ENCODE data around the gene ABCA13.

Gene ABCA13

DNA sequence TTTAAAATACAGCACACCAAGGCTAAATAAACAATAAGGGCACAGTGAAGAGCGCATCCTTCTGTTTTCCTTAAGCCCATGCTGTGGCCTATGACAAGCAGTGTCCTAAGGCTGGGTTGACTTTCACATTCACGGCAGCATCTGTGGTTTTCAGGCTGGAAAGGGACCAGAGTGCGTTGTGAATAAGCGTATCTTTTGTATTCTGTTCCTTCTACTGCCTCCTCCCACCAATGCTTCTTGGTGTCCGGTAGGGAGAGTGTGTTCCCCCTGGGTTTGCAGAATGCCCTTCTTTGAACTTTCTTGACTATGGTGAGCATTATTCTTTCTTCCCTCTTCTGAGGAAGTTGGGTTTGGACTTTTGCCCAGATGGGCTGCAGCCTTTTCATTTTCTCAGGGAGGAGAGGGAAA, 73.6 kb downstream of the ABCA13 start:
- peak; percentile 43 for DNase-seq

DNA sequence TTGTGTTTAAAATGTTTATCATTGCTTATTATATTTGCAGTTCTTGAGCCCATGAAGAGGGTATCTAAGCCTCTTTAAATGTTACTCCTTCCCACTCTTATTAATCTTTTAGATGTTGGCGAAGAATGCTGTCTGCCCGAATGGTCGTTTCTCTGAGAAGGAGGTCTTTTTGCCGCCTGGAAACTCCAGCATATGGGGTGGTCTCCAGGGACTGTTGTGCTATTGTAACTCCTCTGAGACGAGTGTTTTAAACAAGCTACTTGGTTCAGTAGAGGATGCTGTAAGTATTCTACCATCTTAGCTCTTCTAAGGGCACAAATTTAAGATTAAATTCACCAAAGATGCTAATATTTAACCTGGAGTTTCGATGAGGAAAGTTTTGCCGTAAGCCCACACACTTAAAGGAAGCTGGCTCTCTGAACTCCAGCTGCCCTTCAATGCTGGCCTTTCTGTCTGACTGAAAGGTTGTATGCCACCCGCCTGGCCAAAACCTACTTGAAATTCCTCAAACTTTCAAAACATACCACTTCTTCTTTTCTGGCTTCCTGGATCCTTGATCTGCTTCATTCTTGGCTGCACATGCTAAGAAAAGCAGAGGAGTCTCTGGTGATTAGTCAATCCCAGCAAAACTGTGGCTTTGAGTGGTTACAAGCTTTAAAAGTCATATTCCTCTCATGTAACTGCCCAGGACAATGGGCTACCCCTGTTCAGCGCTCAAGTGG, 74.7 kb downstream of the ABCA13 start:
- DNase-seq: no peak

DNA sequence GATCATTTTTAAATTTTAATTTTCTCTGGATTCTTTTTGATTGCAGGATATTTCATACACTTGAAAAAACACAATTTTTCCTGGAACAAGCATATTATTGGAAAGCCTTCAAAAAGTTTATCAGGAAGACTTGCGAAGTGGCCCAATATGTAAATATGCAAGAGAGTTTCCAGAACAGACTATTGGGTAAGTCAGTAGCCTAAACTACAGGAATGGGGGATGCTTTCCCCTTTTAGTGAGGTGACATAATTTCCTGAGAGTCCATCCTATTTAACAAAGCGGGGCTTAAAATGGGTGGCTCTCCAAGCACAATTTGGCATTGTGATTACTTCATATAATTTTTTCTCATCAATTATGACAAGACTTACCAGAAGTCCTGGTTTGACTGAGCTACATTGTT, 77.9 kb downstream of the ABCA13 start:
- no peak for DNase-seq

DNA sequence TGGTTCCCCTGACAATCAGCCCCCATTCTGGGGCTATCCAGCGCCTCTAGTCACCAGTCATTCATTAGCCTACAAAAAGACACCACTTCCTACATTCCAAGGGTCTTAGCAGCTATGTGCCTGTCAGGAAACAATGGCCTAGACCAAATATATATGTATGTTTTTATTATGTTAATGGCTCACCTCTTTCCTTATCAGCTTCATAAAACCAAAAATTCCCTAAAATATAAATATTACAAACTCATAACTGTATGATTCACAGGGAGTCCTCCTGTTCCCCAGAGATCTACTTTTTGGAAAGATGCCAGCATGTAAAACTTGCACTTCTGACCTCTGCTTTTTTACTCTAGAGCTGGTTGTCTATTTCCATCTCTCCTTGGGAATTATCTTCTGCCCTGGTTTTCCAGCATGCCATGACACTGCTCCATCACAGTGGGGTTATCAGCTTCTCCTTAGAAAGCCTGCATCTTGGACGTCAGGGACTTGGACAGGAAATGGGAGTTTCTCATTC, 79.2 kb downstream of the ABCA13 start:
- DNase-seq: no peak

DNA sequence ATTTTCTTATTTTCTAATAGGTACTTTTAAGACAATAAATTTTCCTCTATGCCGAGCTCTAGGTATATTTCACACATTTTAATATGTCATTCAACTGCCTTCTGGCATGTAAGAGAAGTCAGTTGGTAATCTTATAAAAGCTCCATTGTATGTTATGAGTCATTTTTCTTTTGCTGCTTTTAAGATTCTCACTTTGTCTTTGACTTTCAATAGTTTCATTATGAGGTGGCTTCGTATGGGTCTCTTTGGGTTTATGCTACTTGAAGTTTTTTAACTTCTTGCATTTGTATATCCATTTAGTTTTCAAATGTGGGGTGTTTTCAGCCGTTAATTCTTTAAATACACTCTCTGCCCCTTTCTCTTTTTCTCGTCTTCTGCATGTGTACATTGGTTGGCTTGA, 80.5 kb downstream of the ABCA13 start:
- no peak for DNase-seq

DNA sequence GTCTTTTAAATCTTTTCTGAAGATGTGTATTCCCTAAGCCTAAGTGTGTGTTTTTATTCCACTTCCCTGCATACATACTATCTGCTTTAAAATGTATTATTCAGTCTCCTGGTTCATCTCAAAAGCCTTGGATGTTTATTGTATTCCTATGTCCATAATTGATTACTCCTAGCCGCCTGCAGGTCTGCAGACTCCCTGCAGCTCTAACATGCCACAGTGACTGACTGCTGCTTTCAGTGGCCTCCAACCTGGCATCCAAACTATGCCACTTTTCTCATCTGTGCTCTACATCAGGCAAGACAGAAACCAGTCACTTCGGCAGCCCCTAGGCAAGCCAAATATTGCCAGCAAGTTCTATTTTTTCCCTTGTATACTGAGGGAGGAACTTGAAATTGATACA, 81.7 kb downstream of the ABCA13 start:
- no peak for DNase-seq

DNA sequence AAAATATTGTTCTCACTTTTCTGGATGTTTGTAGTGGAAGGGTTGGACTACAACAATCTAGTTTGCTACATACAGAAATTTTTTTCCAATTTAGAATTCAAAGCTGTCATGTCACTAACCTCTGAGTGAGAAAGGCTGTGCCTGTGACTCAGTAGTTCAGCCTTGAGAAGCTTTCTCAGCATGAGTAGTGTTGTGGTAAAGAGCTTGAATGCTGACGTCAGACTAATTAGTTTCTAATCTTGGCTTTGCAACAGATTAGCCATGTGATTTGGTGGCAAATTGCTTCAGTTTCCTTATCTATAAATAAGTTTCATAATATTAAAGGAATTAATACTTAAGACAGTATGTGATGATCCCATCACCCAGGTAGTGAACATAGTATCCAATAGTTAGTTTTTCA, 83.8 kb downstream of the ABCA13 start:
- DNase-seq: no peak

DNA sequence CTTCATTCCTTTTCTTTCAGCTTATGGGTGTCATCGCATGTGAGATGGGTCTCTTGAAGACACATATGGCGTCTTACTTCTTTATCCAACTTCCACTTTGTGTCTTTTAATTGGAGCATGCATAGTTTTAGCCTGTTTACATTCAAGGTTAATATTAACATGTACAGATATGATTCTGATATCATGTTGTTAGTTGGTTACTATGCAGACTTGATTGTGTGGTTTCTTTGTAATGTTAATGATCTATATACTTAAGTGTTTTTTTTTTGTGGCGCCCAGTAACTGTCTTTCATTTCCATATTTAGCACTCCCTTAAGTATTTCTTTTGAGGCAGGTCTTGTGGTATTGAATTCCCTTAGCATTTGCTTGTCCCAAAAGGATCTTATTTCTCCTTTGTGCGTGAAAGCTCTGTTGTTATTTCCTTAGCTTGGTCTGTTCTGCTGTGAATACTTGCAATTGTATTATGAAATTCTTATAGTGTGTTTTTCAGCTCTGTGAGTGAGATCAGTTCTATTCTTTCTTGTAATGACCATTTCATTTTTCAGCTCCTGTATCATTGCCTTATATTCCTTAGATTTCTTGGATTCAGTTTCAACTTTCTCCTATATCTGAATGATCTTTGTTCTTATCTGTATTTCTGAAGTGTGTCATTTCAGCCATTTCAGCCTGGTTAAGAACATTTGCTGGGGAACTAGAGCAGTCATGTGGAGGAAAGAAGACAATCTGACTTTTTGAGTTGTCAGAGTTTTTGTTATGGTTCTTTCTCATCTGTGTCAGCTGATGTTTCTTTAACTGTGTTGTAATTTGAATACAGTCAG, 88.4 kb downstream of the ABCA13 start:
- no peak for DNase-seq

DNA sequence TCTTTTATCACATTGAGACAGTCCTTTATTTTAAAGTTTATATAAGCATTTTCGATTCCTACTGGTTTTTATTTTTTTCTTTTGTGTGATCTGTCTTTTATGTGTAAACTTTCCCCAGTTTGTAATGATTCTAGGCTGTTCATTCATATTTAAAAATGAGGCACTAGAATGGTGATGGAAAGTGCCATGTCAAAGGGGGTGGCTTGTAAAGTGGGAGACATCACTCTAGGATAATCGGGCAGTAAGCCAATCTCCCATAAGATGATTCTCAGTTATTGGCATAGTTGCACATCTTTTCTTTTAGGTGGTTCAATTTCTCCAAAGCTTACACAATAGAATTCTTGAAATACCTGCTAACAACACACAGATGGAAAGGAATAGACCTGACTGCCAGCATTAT, 90.4 kb downstream of the ABCA13 start:
- DNase-seq: no peak

DNA sequence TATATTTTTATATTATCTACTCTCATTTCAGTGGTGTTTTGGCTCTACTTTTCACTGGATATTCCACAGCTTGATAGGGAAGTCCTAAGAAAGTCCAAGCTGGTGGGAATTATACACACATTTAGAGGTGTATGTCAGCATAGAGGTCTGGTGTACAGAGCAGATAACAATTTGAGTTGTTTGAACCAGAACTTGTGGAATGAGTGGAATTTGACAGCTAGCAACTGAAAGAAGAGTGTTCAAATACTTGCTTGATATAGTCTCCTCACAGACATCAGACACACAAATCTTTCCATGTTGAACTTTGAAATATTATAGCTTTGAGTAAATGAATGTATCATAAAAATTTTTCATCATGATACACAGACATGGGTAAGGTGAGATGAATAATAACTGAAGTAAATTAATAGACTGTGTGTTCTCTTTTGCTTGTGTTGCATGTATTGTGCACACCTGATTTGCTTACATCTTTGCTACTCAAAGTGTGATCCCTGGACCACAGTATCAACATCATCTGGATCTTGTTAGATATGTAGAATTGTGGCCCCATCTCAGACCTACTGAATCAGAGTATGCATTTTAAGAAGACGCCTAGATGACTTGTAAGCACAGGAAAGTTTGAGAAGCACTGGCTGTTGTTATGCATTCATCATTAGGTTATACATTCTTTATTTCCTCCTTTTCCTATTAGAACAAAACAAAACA, 91.5 kb downstream of the ABCA13 start:
- DNase-seq: no peak

DNA sequence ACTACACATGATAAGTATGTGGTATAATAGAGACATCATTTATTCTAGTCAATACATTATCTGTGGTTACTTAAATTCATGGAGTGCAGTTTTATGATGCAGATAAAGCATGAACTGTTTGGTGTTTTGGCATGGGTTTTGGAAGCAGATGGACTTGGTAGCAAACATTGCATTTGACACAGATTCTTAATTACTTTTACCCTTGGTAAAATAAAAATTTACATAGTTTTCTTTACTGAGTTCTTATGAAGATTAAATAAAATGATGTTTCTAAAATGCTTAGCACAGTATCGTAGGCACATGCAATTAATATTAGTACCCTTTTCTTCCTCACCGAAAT, 92.0 kb downstream of the ABCA13 start:
- DNase-seq: no peak

DNA sequence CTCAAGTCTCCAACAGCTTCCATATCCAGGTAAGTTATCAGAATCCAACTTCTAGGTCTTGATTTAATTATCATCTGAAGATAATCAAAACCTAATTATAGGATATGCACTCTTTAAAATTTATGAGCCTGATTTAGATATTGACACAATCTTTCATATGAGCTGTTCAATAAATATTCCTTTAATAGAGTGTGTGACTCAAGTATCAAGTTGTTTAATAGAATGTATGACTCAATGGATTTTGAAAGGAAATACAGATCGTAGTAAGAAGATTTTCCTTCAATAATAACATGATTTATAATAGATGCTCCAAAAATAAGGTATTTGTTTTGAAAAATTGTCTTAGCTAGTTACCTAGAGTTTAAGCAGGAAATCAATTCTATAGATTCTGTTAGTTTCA, 97.8 kb downstream of the ABCA13 start:
- DNase-seq: no peak

DNA sequence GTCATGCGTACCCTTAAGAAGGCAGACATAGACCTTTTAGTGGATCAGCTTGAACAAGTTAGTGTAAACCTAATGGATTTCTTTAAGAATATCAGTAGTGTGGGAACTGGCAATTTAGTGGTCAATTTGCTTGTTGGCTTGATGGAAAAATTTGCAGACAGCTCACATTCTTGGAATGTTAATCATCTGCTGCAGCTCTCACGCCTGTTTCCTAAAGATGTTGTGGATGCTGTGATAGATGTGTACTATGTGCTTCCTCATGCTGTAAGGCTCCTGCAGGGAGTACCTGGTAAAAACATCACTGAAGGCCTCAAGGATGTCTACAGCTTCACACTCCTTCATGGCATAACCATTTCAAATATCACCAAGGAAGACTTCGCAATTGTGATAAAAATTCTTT, 103.4 kb downstream of the ABCA13 start:
- DNase-seq: no peak

DNA sequence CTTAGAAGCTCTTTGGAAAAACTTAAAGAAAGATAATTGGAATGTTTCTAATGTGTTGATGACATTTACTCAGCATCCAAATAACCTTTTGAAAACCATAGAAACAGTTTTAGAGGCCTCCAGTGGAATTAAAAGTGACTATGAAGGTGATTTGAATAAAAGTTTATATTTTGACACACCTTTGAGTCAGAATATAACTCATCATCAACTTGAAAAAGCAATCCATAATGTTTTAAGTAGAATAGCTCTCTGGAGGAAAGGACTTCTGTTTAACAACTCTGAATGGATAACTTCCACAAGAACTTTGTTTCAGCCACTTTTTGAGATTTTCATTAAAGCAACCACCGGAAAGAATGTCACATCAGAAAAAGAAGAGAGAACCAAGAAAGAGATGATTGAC, 108.2 kb downstream of the ABCA13 start:
- DNase-seq: no peak

DNA sequence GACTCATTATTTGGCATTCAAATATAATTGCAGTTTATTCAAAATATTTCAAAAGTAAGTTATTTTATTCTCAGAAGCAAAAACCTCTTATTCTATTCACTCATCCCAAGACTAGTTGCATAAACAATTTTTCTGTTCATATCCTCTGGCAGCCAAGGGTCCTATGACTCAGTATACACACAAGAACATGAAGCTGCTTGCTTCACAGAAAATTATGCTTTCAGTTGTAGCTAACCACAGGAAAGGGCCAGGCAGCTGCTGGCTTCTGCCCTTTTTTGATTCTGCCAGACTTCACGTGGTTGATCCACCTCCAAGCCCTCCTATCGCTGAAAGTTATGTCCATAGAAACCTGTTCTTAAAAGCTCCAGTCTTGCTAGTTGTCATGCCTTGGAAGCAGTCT, 108.8 kb downstream of the ABCA13 start:
- DNase-seq: no peak

DNA sequence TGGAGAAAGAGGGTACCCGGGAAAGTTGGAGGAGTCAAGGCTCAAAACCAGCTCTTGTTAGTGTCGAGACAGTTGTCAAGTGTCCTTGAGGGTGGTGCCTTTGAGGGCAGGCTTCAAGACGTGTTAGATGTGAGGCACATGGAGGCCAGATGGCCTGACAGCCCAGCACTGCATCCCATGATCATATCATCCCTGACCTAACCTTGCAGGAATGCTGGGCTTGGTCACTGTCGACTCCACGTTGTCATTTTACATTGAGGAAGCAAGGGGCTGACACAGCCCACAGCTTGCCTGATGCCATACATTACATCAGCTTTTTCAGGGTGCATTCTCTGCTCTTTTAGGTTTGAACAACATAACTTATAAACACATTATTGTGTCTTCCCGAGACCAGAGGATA, 114.1 kb downstream of the ABCA13 start:
- DNase-seq: no peak

DNA sequence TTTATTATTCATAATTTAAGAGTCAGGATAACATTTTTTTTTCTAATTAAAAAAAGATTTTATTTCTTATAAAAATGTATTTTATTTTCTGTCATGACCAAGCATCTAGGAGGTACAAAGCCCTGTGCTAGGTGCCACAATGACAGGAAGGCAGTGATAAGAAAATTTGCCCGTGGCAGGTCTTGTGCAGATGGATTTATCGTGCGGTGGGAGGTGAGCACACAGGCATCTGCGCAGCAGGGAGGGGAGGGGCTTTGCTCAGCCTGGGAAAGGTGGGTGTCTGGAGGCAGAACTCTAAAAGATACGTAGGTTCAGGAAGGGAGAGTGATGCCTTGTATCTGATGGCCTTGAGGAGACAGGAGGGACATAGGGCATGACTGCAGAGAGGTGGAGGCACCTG, 115.6 kb downstream of the ABCA13 start:
- no peak for DNase-seq

DNA sequence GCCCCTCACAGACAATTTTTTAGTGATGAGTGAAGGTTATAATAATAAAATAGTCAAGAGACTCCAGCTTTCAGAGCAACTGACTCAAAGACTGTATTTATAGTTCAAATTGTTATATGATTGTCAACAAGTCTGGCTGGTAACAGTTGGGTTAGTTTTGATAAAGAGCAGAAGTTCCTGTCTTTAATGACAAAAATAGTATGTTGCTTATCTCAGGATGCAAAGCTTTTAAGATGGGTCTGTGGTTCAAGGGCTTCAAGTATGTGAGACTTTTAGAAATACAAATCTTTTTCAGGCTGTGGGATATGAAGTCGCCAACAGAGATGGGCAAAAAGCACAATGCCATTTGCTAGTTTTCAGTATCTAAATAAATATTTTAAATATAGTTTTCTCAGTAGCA, 118.4 kb downstream of the ABCA13 start:
- DNase-seq: no peak

DNA sequence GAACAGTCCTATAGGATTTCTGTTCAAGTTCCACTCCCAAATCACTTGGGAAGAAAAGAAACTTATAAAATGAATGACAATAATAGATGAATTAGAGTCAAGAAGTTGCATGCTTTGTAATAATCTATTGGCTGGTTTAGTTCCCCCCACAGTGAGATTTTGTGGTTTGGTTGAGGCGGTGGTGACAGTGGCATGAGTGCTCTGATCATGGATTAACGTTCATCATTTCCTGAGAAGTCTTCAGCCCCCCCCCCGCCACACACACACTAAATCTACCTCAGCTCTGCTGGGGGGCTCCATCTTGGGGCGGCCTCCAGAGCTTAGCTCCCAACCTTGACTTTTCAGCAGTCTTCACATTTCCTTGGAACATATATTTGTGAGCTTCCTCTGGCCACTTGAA, 121.7 kb downstream of the ABCA13 start:
- no peak for DNase-seq

DNA sequence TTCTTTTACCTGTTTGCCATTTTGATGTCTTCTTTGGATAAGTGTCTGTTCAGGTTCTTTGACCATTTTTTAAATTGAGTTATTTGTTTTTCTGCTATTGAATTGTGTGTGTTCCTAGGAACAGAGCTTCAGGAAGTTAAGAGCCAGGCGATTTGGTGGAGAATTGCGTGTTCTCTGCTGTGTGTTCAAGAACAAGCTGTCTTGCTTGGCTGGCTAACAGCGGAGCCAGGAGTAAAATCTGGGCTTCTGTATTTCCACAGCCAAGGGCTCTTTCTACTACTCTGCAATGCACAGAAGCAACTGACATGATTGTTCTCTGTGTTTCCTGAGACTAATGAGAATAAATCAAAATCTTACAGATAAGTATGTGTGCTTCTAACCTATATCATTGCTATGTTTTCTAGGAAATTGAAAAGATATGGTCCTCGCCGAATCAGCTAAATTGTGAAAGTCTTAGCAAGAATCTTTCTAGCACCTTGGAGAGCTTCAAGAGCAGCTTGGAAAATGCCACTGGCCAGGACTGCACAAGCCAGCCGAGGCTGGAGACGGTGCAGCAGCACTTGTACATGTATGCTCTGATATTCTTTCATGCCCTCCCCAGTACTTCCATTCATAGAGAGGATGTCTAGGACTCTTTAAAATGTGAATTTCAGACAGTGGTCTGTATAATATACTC, 124.2 kb downstream of the ABCA13 start:
- DNase-seq: no peak

DNA sequence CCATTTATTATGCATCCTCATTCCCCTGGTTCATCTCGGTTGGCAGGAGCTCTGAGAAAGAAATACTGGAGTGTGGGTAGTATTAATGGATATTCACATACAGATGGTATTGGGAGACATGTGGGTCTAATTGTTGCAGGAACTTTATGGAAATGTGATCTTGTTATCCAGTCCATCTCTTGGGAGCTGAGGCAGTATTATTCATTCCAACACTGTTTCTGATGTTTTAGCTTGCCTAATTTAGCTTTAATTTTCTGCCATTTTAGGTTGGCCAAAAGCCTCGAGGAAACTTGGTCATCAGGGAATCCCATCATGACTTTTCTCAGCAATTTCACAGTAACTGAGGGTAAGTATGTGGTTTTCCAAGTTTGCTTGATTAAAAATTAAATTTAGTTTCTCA, 125.7 kb downstream of the ABCA13 start:
- no peak for DNase-seq

DNA sequence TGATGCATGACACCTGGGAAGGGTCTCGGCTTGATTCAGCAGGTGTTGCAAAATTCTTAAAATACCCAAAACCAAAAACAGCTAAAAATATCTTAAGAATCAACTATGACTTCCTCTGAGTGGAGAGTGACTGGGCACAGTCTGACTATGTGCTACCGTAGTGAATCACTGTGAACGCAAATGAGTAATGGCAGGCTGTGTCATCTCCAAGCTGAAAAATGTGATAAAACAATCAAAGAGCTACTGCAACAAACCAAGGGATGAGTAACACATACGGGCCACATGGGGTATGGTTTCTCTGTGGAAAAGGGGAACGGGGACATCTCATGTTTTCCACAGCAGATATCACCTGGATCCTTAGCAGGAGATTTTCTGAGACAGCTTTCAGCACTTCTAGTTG, 127.5 kb downstream of the ABCA13 start:
- no peak for DNase-seq

DNA sequence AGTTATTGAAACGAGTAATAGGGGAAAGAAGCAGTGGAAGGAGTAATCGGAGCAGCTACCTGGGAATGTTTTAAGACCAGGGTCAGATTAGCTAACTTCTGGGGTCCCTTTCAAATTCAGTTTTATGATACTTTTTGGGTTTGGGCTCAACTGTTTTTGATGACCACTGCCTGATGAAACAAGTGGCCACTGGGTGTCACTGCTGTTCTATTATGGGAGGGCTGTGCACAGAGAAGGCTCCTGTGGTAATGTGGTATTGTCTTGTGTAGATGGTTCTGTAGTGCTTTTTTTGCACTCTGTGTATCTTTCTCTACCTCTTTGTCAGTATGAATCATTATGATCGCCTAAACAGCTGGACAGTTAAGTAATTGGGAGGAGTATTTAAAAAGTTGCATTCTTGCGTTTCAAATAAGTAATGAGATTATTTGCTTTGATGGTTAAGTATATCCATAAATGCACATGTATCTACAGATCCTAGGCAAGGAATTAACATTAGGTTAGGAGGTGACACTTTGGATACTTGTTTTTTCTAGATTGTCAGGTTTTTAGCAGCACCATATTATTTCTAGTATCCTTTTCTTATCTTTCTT, 128.4 kb downstream of the ABCA13 start:
- DNase-seq: peak; percentile 68

Data from right forelimb (tissue), 1 donor.